NCI-H510A (cell line): Measurements from ENCODE around the gene EBLN2.

Source experiments
- DNase-seq: peaks from one replicate; lab custom pipeline; 2025; lab: John Stamatoyannopoulos, UW

Gene EBLN2

DNA sequence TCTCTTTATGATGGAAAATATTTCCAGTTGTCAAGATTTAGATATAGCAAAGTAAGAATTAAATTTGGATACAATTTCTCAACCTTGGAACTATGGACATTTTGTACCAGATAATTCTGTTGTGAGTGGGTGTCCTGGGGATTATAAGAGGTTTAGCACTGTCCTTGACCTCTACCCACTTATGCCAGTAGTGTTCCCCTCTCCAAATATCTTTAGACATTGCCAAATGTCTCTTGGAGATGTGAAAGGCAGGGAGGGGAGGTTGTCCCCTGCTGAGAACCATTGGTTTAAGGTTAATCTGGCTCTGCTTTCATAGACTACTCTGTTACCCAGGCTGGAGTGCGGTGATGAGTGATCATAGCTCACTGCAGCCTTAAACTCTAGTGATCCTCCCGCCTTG is at the start of gene EBLN2:
EBLN2 (plus strand) TSS at position 244 of the 400 bp plus-strand sequence. CDS start 423 bp downstream, outside the sequence.
- DNase-seq = no peak

DNA sequence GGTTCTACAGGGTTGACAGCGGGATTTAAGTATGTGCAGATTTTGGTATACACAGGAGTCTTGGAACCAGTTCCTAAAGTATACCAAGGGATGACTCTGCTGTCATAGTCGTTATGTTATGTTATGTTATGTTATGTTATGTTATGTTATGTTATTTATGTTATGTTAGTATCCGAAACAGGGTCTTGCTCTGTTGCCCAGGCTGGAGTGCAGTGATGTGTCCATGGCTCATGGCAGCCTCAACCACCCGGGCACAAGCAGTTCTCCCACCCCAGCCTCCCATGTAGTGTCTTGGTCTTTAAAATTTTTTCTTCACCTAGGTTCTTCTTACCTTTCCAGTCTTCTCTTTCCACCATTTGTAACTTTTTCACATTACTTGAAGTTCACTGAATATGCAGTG is 43.2 kb upstream of the EBLN2 start:
- DNase-seq = no peak

DNA sequence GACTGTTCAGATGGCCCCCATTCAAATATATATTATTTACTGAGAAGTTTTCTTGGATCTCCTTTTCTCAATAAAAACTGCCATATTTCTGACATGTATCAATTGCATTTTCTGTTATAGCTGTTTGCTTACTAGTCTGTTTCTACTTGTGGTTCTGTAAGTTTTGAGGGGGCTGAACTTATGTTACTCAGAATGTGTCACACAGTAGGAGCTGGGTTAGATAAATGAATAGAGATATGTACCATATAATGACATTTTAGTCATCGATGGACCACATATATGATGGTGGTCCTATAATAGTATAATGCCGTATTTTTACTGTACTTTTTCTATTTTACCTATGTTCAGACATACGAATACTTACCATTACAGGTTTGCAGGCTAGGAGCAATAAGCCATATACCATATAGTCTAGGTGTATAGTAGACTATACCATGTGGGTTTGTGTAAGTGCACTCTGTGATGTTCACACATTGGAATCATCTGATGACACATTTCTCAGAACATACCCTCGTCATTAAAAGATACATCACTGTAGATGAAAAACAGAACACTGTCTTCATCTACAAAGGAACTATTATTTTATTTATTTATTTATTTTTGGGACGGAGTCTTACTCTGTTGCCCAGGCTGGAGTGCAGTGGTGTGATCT is 42.5 kb upstream of the EBLN2 start:
- no peak for DNase-seq

DNA sequence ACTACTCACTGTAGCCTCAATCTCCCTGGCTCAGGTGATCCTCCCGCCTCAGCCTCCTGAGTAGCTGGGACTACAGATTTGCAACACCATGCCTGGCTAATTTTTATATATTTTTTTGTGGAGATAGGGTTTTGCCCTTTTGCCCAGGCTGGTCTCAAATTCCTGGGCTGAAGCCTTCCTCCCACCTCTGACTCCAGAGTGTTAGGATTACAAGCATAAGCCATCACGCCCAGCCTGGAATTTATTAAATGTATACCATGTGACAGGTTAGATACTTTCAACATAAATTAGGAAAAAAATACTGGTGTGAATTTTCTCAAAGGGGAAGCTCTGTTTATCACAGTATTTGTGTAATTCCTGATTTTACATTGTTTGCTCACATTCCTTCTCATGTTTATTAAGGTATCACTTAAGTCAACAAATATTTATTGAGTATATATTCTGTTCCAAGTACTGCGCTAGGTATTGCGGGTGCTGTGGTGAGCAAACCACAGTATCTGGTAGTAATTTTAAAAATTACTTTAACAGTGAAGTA is 40.1 kb upstream of the EBLN2 start:
- DNase-seq = no peak

DNA sequence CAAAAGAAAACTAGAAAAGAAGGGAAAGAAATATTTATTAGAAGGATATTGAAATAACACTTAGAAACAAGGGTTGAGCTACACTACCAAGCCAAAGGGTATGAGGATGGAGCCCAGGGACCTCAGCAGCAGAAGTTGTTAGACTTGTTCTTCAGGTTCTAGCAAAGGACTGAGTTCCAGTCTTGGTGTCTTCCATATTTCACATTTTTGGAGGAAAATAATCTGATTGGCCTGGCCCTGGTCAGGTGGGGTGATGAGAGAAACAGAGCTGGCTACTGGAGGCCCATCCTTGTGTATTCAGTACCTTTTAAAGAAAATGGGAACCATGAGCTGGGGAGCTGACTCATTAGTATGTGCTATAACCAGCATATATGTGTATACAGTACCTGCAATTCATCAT is 36.6 kb upstream of the EBLN2 start:
- DNase-seq = no peak

DNA sequence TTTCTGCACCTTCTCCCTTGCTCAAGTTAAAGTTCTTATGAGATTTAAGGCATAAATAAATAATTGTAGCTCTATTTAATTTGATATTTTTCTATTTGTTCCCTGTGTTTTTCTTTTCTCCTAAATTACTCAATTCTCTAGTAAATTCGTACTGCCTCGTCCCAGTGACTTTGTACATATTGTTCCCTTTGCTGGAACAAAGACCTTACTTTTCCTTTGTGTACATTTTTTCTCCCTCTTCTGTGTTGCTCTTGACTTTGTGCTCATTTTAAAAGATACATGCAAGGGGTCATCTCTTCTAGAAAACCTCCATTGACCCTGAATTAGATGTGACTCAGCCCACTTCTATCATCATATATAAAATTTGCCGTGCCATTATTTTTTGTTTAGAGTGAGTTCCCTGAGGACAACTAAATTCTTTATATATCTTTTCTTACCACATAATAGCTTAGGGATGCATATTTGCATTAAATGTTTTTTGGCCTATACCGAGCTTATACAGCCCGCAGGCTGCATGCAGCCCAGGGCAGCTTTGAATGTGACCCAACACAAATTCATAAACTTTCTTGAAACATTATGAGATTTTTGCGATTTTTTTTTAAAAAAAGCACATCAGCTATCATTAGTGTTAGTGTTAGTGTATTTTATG is 35.2 kb upstream of the EBLN2 start:
- no peak for DNase-seq

DNA sequence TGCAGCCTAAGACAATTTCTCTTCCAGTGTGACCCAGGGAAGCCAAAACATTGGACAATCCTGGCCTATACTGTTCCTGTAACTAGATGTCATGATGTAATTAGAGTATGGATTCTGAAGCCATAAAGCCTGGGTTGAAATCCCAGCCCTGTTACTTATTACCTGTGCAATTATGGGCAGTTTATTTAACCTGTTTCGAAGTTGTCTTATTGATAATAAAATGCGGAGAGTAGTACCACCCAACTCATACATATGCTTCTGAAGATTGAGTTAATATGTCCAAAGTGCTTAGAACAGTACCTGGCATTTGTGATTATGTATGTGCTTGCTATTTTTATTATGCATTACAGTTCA is 34.7 kb upstream of the EBLN2 start:
- no peak for DNase-seq

DNA sequence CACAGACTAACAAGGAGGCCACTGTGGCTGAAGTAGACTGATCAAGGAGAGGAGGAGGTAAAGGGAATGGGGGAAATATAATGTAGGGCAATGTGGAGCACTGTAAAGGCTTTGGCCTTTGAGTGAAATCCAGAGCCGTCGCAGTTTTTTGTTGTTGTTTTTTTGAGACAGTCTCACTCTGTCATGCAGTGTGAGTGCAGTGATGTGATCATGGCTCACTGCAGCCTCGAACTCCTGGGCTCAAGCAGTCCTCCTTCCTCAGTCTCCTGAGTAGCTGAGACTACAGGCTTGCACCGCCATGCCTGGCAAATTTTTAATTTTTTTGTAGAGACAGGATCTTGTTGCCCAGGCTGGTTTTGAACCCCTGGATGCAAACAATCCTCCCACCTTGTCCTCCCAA is 32.7 kb upstream of the EBLN2 start:
- DNase-seq = no peak

DNA sequence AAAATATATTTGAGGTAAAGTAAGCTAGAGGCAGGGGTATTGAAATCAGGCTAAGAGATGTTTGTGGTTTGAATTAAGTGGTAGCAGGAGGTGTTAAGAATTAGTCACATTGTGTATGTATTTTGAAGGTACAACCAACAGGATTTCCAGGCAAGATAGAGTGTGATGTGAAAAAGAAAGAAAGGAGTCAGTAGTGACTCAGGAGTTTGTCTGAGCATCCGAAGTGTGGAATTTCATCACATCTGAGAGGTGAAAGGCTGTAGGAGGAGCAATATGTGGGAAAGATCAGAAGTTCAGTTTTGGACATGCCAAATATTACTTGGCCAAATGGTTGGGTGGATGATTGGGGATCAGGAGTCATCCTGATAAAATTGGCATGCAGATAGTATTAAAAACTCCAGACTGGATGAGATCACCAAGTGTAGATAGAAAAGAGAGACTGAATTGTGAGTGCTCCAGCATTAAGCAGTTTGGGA is 32.1 kb upstream of the EBLN2 start:
- DNase-seq = no peak

DNA sequence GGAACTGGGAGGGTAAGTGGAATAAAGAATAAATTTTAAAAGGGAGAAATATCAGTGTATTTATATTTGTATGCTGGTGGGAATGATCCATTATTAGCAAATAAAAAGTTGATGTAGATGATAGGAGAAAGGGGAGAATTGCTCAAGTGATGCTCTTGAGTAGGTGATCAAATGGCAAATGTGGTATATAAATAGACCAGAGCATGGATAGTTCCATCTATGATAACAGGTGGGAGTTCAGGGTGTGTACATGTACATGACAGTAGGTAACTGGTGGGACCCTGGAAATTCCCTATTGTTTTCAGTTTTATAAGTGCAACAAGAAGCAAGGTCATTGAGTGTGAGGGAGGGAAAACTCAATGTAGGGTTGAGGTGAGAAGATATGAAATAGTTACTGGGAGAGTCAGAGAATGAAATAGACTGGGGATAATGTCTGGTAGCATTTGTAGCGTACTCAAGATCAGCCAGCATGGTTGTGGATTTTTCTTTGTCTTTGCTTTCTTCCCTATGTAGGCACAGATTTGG is 31.3 kb upstream of the EBLN2 start:
- no peak for DNase-seq

DNA sequence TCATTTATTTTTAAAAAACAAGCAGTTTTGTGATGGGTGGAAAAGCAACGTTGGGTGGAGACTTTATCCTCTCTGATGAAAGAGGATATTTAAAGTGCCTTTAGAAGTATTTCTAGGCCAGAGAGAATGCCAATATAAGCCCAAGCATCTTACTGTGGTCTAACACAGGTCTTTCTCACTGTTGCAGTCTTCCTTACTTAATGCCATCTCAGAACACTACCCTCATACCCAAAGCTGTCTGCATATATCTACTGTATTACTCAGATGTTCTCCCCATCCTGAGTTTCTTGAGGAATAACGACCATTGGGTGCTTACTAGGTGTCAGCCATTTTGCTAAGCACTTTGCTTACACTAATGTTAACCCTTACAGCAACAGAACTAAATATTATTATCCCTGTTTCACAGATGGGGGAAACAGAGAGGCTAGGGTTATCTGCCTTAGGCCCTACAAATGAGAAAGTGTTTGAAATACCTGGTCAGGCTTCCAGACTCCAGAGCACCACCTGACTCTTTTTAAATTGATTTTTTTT is 29.8 kb upstream of the EBLN2 start:
- DNase-seq = no peak

DNA sequence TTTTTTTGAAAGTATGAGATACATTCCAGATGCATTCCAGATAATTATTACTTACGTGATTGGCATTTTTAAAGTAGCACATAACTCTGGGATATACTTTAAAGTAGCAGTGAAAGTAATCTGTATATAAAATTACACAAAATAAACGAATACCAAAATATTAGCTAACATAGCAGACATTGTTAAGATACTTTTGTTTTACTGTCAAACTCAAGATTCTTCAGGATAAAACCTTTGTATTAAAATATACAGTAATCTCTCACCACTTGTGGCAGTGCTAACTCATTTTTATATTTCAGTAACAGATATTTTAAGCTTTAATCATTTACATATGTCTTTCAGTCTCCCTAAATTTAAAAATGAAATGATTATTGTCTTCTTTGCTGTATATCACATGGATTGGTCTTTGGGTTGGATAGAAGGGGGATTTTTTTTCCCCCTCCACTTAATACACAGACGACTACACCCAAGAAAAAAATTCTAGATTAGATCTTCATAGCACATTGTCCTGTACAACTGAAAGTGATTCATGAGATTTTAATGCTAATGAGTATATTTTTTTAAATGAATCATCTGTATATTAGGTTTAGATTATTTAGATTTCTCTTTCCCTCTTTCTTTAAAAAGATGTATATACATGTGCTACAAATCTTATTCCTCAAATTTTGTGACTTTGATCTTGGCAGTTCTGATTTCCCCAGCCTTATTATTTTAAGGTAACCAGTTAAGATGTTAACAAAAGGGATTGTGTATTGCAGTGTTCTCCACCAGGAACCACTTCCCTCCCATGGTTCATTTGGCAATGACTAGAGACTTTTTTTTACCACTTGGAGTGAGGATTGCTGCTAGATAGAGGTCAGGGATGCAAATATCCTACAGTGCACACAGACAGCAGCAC is 24.5 kb upstream of the EBLN2 start:
- no peak for DNase-seq

DNA sequence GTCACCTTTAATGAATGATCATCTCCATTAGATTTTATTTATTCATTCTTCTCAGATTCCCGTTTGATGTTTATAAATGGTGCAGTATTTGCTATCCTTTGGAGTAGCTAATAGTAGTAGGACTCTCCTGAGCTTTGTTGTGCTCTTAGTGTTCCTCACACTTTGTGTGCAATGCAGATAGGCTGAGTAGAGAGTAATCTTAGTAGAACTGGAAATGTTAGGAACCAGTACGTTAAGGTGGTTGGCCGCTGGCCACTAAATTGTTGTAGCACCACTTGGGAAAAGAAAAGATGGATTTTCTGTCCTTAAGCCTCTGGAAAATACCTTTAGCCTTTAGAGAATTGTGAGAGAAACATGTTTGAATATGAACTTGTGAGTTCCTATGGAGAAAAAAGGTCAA is 19.9 kb upstream of the EBLN2 start:
- no peak for DNase-seq

DNA sequence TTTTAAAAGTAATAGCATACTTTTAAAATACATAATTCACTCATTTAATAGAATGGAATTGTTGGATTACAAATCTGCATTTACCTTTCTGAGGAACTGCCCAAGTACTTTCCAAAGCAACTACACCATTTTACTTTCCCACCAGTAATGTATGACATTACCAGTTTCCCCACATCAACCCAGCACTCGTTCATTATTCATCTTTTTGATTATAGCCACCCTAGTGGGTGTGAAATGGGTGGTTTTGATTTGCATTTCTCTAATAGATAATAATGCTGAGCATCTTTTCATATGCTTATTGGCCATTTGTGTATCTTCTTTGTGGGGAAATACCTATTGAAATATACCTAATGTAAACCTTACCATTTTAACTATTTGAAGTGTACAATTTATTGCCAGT is 18.0 kb upstream of the EBLN2 start:
- no peak for DNase-seq

DNA sequence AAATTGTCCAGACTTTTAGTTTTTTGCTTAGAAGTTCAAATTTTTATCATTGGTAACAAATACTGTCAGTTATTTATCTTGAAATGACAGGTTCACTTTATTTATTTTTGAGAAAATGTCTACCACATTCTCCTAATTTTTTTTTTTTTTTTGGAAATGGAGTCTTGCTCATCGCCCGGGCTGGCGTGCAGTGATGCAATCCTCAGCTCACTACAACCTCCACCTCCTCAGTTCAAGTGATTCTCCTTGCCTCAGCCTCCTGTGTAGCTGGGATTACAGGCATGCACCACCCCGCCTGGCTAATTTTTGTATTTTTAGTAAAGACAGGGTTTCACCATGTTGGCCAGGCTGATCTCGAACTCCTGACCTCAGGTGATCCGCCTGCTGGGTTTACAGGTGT is 16.1 kb upstream of the EBLN2 start:
- DNase-seq = no peak

DNA sequence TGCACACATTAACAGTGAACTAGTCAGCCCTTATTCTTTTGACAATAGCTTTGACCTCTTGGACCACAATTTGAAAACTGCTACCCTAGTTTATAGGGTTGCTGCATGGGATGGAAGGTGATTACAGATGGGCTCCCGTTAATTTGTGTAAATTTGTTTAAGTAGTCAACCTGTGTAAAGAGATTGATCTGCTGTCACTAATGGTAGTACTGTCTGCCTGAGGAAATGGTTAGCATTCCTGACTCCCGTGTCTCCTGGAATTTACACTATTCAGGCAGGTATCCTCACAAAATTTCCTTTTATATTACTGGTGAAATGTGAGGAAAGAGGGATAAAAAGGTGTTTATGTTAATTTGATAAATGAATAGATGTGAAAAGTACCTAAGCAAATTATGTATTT is 15.3 kb upstream of the EBLN2 start:
- no peak for DNase-seq

DNA sequence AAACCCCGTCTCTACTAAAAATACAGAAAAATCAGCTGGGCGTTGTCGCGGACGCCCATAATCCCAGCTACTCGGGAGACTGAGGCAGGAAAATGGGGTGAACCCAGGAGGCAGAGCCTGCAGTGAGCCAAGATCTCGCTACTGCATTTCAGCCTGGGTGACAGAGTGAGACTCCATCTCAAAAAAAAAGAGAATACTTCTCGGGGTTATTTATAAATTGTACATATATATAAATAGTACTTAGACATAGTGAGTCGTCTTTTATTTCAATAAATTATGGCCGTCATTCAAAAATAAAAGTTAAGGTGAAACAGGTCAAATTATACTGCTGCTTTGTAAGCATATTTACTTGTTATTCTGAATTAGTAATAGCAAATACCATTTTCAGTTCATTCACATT is 12.1 kb upstream of the EBLN2 start:
- no peak for DNase-seq

DNA sequence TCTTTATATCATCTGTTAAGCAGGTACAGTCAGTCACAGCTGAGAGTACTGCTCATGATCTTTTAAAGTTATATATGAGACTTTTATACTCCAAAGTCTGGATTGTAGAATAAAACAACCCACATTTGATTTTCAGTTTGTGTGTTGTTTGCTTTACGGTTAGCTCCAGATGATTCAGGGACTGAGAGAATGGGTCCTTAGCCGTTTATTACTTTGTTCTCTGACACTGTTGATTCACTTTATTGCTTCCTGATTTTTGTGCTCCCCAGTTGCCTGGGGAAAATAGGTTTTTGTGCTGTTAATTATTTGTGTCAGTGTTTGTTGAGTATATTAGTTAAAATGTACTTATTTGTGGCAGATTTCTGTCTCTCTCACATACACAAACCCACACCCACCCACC is 8.6 kb upstream of the EBLN2 start:
- no peak for DNase-seq

DNA sequence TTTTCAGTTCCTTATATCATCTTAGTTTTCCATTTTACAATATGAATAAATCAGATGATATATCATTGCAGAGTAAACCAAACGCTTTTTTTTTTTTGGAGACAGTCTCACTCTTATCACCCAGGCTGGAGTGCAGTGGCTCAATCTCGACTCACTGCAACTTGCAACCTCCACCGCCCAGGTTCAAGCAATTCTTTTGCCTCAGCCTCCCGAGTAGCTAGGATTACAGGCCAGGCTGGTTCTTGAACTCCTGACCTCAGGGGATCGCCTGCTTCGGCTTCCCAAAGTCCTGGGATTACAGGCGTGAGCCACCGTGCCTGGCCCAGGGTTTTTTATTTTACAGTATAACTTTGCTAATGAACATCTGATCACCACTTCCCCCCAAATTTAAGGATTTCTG is 5.9 kb upstream of the EBLN2 start:
- DNase-seq = no peak

DNA sequence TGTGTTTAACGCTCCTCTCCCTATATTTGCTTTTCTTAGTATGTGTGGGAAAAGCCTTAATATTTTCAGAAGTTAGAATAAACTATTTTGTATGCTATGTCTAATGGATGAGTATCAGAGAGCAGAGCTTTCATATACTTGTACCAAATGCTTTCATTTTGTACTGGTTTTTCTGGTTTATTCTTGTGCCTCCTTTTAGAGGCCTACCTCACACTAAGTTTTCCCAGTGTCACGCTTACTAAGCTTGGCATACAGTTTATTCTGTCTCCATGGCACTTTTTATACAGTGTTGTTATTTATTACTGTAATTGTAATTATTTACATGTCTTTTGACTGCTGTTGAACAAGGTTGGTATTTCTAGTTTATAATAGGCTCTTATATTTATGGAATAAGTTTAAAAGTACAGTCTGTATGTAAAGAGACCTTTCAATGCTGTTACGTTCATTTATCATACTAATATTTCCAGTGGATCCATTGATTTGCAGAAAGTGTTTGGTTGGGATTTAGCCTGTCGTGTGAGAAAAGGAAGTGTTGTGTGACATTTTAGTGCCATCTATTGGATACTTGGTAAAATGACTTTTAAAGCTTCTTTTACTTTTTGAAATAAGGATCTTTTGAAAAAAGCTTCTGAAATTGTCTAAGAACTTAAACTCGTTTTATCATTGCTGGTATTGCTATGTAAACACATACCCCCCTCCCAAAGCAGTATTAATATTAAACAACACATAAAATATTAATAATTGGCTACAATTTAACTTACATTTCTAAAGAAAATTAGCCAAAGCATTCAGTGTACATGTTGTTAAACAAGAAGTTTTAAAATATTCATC is 5.2 kb upstream of the EBLN2 start:
- no peak for DNase-seq

DNA sequence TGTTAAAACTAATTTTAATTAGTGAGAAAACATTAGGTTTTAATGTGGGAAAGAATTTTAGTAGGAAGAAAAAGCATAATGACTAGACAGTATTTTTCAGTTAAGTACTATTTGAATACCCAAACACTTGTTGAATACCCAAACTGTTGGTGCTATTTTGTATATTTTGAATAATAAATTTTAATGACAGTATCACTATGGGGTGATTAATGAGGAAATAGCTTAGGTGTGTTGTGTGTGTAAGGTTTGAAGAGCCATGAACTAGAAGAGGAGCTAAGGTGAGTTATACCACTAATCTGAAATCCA is 4.7 kb upstream of the EBLN2 start:
- DNase-seq = no peak

DNA sequence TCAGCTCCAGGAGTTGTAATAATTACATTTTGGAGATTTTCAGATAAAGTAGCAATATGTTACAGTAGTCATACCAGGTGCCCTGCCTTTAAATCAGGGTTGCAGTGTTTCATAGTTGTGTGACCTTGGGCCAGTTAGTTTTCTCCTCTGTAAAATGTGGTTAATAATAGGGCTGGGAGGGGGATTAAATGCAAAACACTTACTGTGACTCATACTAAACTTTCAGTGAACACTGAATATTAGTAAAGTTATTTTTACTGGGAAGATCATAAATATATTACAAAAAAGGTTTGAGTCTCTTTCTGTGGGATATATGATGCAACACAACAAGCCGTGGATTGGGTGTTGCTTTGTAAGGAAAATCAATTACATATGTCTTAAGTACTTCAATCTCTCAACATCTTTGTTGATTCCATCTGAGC is 1.1 kb upstream of the EBLN2 start:
- no peak for DNase-seq
